Measurements from ENCODE around the gene NHP2. TPM values are rescaled to one million over a fixed set of nuclear protein-coding genes. Genes with fewer than 3 reads are reported as not detected.

NHP2 gene
- total RNA-seq, 1 donor from 2014 or later, result 57.5 TPM

DNA sequence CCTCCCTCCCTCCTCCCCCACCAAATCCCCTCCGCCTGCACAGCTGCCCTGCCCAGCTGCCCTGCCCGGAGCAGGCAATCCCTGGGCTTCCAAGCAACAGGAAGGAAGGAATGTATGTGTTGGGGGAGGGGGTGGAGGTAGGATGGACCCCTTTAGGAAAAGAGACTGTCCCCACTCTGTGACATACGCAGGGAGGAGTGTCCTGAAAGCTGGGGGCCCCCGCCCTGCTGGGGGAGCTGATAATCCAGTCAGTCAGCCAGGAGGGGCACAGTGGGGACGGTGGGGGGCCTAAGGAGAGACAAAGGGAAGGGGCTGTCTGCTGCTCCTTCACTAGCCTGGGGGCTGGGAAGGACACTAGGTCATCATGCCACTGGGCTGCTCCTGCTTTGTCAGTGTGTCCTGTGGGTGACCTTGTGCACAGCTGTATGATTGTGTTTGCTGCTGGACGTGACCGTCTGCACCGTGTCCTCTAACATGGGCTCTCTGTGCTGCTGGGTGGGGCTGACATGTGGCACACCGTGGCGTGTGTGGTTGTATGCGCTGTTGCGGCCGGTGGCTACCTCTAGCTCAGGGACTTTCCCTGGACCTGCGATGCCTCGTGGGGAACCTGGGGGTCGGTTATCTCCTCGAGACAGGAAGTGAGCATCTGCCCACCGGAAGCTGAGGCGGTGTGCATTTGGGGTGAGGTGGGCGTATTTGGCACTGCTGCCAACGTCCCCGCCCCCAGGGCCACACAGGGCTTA is 37.4 kb downstream of the NHP2 start:
- Histone ChIP-seq H3K4me1 (peaks cover 42% of the 10 kb centered on the region), H3K9me3 (peaks cover 3% of the 10 kb centered on the region), H3K4me3 (peak overlapping the region; percentile 63), H3K27me3 (ENCODE audit: low read depth) (peaks cover 40% of the 10 kb centered on the region), H3K36me3 (no peaks in the 10 kb centered on the region), H3K27ac (peak overlapping the region; percentile 74)
- no peak for DNase-seq
- TF ChIP-seq, protein P1, sequence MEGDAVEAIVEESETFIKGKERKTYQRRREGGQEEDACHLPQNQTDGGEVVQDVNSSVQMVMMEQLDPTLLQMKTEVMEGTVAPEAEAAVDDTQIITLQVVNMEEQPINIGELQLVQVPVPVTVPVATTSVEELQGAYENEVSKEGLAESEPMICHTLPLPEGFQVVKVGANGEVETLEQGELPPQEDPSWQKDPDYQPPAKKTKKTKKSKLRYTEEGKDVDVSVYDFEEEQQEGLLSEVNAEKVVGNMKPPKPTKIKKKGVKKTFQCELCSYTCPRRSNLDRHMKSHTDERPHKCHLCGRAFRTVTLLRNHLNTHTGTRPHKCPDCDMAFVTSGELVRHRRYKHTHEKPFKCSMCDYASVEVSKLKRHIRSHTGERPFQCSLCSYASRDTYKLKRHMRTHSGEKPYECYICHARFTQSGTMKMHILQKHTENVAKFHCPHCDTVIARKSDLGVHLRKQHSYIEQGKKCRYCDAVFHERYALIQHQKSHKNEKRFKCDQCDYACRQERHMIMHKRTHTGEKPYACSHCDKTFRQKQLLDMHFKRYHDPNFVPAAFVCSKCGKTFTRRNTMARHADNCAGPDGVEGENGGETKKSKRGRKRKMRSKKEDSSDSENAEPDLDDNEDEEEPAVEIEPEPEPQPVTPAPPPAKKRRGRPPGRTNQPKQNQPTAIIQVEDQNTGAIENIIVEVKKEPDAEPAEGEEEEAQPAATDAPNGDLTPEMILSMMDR (IDR thresholded peaks at IDR 0.05), result no peak
- peak in 1 of 2 donors; percentile 5 for ATAC-seq
- intact Hi-C loops (cut with DNase I), result no loop called here

DNA sequence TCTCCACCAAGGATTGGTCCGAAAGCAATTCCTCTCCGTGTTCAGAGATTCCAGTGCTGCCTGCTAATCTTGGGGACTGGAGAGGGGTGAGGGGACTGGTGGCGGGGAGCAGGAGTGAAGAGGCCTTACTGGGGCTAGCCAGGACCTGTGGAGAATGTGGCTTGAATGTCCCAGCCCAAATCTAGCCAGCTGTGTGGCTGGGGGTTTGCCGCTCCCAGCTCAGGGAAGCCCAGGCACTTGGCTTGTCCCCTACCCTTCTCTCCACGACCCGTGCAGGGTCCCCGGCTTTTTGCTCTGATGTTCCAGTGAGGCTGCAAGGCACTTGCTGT is 37.9 kb downstream of the NHP2 start:
- Histone ChIP-seq H3K27me3 (ENCODE audit: low read depth) (peaks cover 35% of the 10 kb centered on the region), H3K36me3 (no peaks in the 10 kb centered on the region), H3K4me1 (peaks cover 37% of the 10 kb centered on the region), H3K27ac (peak overlapping the region; percentile 74), H3K4me3 (peak overlapping the region; percentile 63), H3K9me3 (peaks cover 3% of the 10 kb centered on the region)
- TF ChIP-seq, protein P1 (IDR thresholded peaks at IDR 0.05), result no peak
- DNase-seq, result no peak
- intact Hi-C loops (cut with DNase I), result no loop called here
- ATAC-seq, result no peak

DNA sequence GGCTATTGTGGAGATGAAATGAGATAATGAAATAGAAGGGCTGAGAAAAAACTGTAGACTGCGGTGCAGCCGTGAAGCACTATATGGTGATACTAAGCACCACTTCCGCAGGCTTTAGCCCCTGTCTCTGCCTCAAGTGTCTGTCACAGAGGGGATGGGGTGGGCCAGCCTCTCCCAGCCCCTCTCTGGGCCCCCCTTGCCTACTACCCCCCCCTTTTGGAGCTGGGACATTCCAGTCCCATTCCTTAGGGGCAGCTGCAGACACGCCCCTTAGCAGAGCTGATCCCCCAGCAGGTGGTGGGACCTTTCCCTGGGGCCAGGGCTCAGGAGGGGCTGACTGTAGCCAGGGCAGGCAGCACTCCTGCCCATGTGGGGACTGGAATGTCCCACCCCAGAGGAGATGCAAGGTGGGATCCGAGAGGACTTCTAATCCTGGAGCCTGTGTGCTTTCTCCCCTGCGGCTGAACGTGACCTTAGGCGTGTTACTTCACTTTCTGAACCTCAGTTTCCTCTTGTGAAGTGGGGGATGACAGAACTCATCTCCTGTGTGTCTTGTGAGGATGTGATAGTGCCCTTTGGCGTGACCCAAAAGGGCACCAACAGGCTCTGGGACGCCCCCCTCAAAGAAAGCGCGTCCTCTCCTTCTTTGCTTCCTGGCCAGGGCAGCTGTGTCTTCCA is 38.4 kb downstream of the NHP2 start:
- DNase-seq (no peak), ATAC-seq (no peak)
- intact Hi-C loops (cut with DNase I), result no loop called here
- Histone ChIP-seq H3K9me3 (peaks cover 3% of the 10 kb centered on the region), H3K36me3 (no peaks in the 10 kb centered on the region), H3K4me1 (peaks cover 35% of the 10 kb centered on the region), H3K4me3 (peak overlapping the region; percentile 63), H3K27ac (peak overlapping the region; percentile 74), H3K27me3 (ENCODE audit: low read depth) (peaks cover 32% of the 10 kb centered on the region)
- TF ChIP-seq, protein P1 (IDR thresholded peaks at IDR 0.05), result no peak

DNA sequence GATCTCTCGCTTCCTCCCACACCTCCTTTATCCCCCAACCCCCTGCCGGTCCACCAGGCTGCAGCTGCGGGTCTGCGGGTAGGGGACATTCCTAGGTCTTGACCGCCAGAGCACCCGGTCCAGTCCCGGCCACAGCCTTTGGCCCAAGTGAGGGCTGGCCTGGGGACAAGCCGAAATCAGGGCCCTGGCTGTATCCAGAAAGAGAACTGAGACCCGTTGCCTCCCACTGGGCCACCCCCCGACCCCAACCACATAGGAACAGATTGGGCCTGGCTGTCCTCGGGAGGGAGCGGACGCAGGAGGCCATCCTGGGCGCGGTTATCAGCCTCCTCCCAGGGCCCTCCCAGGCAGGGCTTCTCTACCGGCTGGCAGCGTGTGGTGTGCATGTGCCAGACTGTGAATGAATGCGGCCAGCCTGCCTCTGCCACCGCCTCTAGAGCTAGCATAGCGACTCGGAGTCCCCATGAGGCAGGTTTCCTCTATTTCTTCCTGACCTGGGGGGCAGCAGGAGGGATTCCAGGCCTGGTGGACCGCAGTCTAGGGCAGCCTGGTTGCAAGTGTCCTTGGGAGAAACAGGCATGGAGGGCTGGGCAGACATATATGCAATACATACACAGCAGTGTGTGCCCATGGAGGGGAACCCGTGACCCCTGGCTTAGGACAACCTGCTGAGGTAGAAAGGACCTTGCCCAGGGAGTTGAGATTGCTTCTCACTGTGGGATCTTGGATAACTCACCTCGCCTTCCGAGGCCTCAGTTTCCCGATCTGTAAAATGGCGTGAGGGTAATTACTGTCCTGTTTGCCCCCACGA is 39.2 kb downstream of the NHP2 start:
- Histone ChIP-seq H3K4me3 (peak overlapping the region; percentile 63), H3K9me3 (peaks cover 3% of the 10 kb centered on the region), H3K4me1 (peaks cover 35% of the 10 kb centered on the region), H3K36me3 (no peaks in the 10 kb centered on the region), H3K27ac (peak overlapping the region; percentile 74), H3K27me3 (ENCODE audit: low read depth) (peaks cover 32% of the 10 kb centered on the region)
- DNase-seq (no peak), ATAC-seq (peak; percentile 11 to 33)
- TF ChIP-seq, protein P1 (IDR thresholded peaks at IDR 0.05), result no peak
- intact Hi-C loops (cut with DNase I), result no loop called here

DNA sequence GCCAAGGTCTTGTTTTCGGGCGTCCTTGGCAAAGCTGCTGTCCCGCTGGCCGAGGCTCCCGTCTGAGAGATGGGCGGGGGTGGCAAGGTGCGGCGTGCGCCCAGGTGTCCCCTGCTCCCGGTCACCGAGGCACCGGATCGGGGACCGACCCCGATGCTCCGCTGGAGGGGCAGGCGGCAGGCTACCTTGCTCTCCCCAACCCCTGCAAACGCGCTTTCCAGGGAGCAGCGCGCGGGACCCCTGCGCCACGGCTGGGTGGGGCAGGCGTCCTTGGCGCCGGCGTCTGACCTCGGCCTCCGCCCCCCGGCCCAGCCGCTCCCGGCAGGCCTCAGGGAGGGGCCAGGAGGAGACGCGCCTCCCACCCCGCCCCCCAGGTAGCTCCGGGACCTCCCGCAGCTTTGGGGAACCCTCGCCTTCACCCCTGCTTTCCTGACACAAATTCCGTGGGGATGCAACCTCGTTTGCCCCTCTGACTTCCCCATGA is 39.8 kb downstream of the NHP2 start:
- H3K27me3 ChIP-seq (ENCODE audit: low read depth), result peaks cover 32% of the 10 kb centered on the region
- ATAC-seq (peak; percentile 16 to 39), DNase-seq (no peak)
- peaks cover 3% of the 10 kb centered on the region for H3K9me3 ChIP-seq
- TF ChIP-seq, protein P1 (IDR thresholded peaks at IDR 0.05), result no peak
- peaks cover 39% of the 10 kb centered on the region for H3K4me1 ChIP-seq
- H3K36me3 ChIP-seq, result no peaks in the 10 kb centered on the region
- peak overlapping the region; percentile 63 for H3K4me3 ChIP-seq
- intact Hi-C loops (cut with DNase I), result no loop called here
- peak overlapping the region; percentile 74 for H3K27ac ChIP-seq
